HL-60 (cell line): Measurements from ENCODE around the gene ZNRF1.

Experiments
- DNase-seq, 2 experiments: peaks; one replicate each; pipeline ENCODE4 v3.0.0-alpha.2; 2010 to 2020; ENCODE audit warnings: low read depth in 1 of 2, low spot score in 1 of 2
- H3K27ac ChIP-seq: fragments of 250-450 bp; sonication (Bioruptor Pico); replicated peaks from 2 replicates; pipeline ENCODE4 v1.5.1; 2020; ENCODE audit warnings: mild to moderate bottlenecking, moderate library complexity
- H3K27me3 ChIP-seq: fragments of 250-450 bp; sonication (Bioruptor Pico); 2 replicates; pipeline ENCODE4 v1.5.1; 2021; ENCODE audit warnings: mild to moderate bottlenecking, moderate library complexity; ENCODE audit not compliant: insufficient read depth, poor library complexity, severe bottlenecking
- H3K4me3 ChIP-seq: replicated peaks from 2 replicates; pipeline ENCODE4 v1.5.1; 2011; ENCODE audit warnings: mild to moderate bottlenecking, control low read depth, low read length; ENCODE audit not compliant: insufficient read depth
- CTCF ChIP-seq: IDR thresholded peaks from one replicate; pipeline ENCODE4 v1.5.1; 2011; ENCODE audit warnings: low read length, control low read depth, inconsistent platforms; ENCODE audit not compliant: insufficient read depth
- GABPA ChIP-seq: IDR thresholded peaks from 2 replicates; pipeline ENCODE4 v1.6.1; 2012; ENCODE audit warnings: low read depth
- POLR2AphosphoS5 ChIP-seq: IDR thresholded peaks from 2 replicates; pipeline ENCODE4 v1.6.1; 2012; ENCODE audit warnings: low read depth
- SPI1 ChIP-seq: IDR thresholded peaks from 2 replicates; pipeline ENCODE4 v1.6.1; 2012; ENCODE audit warnings: low read depth, mild to moderate bottlenecking, borderline replicate concordance
- TF ChIP-seq, protein P1 (sequence below): IDR thresholded peaks from 2 replicates; pipeline ENCODE4 v1.6.1; 2012; ENCODE audit warnings: low read depth; ENCODE audit not compliant: insufficient replicate concordance

Gene ZNRF1

GRCh38 chr16:75102595-75102994 lies 103.8 kb downstream of the ZNRF1 start:
- Histone ChIP-seq H3K27ac (no peak overlapping the region), H3K27me3 (no peaks in the 10 kb centered on the region), H3K4me3 (no peak overlapping the region)
- no peak for DNase-seq
- TF ChIP-seq SPI1, result no peak
- no peak for TF ChIP-seq GABPA
- TF ChIP-seq CTCF, result no peak
- TF ChIP-seq POLR2AphosphoS5, result no peak
- TF ChIP-seq, protein P1, sequence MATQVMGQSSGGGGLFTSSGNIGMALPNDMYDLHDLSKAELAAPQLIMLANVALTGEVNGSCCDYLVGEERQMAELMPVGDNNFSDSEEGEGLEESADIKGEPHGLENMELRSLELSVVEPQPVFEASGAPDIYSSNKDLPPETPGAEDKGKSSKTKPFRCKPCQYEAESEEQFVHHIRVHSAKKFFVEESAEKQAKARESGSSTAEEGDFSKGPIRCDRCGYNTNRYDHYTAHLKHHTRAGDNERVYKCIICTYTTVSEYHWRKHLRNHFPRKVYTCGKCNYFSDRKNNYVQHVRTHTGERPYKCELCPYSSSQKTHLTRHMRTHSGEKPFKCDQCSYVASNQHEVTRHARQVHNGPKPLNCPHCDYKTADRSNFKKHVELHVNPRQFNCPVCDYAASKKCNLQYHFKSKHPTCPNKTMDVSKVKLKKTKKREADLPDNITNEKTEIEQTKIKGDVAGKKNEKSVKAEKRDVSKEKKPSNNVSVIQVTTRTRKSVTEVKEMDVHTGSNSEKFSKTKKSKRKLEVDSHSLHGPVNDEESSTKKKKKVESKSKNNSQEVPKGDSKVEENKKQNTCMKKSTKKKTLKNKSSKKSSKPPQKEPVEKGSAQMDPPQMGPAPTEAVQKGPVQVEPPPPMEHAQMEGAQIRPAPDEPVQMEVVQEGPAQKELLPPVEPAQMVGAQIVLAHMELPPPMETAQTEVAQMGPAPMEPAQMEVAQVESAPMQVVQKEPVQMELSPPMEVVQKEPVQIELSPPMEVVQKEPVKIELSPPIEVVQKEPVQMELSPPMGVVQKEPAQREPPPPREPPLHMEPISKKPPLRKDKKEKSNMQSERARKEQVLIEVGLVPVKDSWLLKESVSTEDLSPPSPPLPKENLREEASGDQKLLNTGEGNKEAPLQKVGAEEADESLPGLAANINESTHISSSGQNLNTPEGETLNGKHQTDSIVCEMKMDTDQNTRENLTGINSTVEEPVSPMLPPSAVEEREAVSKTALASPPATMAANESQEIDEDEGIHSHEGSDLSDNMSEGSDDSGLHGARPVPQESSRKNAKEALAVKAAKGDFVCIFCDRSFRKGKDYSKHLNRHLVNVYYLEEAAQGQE, result no peak

DNA sequence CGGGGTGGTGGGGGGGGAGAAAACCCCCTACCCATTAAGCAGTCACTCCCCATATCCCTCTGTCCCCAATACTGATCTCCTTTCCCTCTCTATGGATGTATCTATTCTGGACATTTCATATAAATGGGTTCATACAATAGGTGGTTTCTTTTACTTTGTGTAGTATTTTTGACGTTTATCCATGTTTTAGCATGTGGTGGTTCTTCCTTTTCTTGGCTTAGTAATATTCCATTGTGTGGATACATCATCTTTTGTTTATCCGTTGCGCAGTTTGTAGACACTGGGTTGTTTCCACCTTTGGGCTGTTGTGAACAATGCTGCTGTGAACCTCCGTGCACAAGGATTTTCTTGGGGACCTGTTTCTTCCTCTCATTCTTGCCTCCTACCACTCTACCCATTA lies 105.2 kb downstream of the ZNRF1 start:
- no peaks in the 10 kb centered on the region for H3K27me3 ChIP-seq
- DNase-seq, result no peak
- TF ChIP-seq, protein P1, result no peak
- TF ChIP-seq GABPA (no peak), POLR2AphosphoS5 (no peak)
- H3K4me3 ChIP-seq, result no peak overlapping the region
- no peak overlapping the region for H3K27ac ChIP-seq

DNA sequence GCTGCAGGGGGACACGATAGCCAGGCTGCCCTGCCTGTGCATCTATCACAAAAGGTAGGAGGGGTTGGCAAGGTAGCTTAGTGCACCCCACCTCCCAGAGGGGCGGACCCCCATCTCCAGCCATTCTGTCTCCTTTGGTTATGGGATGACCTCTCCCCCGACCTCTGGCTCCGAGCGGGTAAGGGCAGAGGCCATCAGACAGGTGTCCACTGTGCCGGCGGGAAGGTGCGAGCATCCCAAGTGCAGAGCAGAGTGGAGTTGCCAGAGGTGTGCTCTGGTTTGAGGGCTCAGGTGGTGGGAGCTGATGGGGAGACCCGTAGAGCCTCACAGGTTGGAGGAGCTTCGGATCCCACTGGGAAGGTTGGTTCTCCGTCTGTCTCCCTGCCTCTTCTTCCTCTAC lies 106.0 kb downstream of the ZNRF1 start:
- peak overlapping the region; percentile 74 for H3K27ac ChIP-seq
- no peak overlapping the region for H3K4me3 ChIP-seq
- TF ChIP-seq SPI1, result no peak
- H3K27me3 ChIP-seq, result no peaks in the 10 kb centered on the region
- no peak for DNase-seq

GRCh38 chr16:75105306-75106061 lies 106.7 kb downstream of the ZNRF1 start:
- DNase-seq, result peak; percentile 58 to 91
- no peak for TF ChIP-seq GABPA
- TF ChIP-seq, protein P1, result no peak
- TF ChIP-seq SPI1, result peak; percentile 51; the same call in 1 of the 2 replicates
- TF ChIP-seq POLR2AphosphoS5, result 0 out of 2 replicates have a peak, but pooled peaks have one; percentile 15
- TF ChIP-seq CTCF, result no peak
- Histone ChIP-seq H3K27me3 (no peaks in the 10 kb centered on the region), H3K4me3 (no peak overlapping the region), H3K27ac (peak overlapping the region; percentile 74)
